HUDEP-2 (cell line): ENCODE data around the gene INHA.
A peak's percentile ranks its signal among the peaks of the same experiment; 100 is the strongest.

Experiments used
- DNase-seq, 76 experiments: peaks; one replicate each; lab custom pipeline; 2025; ENCODE audit not compliant: unreplicated experiment in 76 of 76; lab: John Stamatoyannopoulos, UW

The INHA gene

DNA sequence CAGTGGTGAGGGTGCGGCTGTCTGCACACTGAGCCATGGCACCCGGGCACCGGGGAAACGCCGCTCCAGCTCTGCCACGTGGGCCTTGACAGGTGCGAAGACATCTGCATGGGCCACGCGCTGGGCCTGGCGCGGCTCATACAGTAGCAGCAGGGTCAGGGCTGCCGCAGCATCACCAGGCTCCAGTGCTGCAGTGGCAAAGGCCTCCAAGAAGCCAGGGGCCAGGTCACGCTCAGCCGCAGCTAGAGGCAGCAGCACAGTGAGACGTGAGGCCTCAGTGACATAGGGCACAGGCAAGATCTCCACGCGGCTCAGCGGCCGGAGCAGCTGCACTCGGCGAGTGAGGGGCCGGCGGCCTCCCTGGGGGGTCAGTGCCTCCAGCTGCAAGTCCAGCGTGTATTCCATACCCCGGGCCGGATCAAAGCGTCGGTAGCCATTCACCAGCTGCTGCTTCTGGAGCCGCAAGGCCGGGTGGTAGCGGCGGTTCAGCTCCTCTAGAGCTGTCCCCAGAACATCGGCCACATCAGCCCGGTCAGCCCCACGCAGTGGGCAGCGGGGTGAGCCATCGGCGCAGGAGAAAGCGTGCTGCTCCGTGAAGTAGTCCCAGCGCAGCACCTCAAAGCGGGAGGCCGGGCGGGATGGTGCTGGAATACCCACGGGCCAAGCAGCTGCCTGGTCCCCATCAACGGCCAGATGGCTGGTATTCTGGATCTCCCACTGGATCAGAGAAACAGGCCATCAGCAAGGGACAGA lies 32.0 kb upstream of the INHA start:
- no peak for DNase-seq

DNA sequence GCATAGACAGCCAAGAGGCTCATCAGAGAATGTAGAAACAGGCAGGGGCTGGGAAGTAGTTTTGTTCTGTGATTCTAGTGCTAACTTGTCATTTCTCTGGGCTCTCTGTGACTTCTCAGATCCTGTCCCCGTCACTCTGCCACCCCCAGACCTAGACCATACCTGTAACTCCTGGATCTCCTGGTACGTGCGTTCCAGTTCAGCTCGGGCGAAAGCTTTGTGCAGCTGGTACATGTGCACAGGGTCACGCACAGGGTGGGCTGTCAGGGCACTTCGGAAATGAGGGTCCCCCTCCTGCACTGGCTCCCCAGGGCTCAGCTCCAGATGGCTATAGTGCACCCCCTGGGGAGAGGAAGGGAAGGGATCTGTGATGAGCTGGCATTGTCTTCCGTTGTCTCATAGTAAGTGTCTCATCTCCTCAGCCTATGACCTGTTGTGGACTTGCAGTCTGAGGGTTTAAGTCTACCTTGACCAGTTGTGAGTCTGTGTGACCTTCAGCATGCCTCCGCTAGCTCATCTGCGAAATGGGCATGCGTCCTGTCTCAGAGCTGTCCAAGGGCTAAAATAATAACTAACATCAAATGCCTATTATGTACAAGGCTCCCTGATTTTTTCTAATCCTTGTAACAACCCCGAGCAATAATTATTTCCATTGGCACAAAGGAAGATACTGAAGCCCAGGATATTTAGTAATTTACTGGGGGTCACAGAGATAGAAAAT lies 31.2 kb upstream of the INHA start:
- no peak for DNase-seq

DNA sequence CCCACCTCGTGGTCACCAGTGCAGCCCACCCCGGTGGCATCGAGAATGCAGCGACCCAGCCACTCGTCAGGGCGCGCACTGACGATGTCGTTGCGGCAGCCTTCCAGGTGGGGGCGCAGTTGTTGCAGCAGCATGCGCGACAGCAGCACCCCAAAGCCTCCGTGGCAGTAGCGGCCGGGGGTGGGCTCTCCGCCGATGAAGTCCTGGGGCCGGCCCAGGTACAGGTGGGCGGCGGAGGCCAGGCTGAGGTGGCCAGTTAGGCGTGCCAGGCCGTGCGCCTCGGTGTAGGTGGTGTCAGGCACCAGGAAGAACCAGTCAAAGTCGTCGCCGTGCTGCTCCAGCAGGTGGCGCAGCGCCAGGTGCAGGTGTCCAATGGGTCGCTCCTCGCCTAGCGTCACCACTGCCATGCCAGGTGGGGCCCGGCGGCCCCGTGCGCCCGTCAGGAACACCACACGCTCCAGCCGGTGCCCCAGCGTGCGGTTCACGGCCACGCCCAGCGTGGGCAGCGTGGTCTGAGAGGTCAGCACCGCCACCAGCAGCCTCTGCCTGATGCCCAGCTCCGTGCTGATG lies 30.4 kb upstream of the INHA start:
- peak in 72 of 76 experiments; percentile 13 to 96 (median 73) for DNase-seq

DNA sequence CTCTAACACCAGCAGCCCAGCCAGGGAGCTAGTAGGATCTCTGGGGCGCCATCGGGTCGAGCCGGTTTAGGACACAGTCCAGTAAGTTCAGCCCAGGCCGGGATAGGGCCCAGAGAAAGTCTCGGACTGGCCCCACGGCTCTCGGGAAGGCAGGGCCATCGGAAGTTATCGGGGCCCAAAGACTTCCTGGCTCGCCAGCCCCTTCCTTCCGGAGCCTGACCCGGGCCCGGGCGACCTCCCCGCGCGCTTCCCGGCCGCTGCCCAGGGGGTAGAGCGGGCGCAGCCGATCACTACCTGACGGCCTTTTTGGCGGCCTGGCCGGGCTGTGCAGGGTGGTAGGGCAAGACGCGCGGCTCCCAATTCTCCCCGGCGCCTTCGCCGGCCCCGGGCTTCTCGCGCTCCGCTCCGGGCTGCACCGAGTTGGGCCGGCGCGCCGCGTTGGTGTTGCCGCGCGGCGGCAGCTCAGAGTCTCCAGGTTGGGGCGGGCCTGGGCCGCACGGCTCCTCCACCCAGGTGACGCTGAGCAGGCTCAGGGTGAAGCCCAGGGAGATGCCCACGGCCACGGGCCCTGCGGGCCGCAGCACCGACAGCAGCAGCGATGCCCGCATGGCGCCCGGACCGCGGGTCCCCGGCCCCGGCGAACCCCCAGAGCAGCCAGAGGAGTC lies 29.0 kb upstream of the INHA start:
- DNase-seq: peak in 8 of 76 experiments; percentile 32 to 59 (median 46)

DNA sequence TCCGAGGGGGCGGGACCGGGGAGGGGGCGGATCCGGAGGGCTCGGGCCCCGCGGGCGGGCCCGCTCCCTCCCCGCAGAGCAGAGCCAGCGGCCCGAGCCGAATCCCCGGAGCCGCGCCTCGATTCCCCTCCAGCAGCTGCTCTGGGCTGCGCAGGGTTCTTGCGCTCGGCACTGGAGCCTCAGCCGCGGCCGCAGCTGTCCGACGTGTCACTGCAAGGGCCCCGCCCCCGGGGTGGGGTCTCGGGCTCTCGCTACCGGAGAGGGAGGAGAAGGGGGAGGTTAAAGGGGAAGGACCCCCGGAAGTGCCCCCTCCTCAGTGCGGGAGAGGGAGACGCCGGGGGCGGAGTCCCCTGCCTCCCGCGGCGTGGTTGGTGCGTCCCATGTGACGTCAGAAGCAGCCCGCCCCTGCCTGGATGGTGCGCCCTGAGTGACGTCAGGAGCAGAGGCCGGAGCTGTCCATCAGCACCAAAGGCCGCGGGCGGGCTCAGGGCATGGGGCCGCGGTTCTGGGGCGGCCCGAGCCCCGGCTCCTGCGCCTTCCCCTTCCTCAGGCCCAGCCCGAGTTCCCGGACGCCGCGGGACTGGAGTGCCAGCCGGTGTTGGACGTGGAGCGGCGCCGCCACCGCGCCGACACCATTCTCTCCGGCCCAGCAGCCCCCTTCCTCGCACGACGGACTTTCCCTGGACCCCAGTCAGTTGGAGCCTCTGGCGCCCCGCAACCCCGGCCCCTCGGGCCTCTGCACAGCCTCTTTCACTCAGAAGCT lies 28.3 kb upstream of the INHA start, which contains the start of the genes CHPF and TMEM198:
Gene CHPF, minus strand, starts transcription at position 214 of the 763 bp plus-strand sequence. CDS start 271 bp downstream, outside the sequence.
Gene TMEM198, plus strand, starts transcription at position 433 of the 763 bp plus-strand sequence. CDS start 700 bp downstream, outside the sequence.
- peak; percentile 26 to 96 (median 89) for DNase-seq

DNA sequence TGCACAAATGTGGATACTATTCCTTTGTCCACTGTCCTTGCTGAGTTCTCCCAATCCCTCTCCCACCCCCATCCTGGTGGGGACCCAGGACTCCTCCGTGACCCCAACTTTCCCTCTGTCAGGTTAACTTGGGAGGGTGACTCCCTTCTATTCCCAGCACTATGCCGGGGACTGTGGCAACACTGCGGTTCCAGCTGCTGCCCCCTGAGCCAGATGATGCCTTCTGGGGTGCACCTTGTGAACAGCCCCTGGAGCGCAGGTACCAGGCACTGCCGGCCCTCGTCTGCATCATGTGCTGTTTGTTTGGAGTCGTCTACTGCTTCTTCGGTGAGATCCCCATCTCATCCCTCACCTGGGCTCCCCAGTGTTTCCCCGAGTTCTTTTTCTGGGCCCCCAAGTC lies 27.5 kb upstream of the INHA start:
- no peak for DNase-seq

DNA sequence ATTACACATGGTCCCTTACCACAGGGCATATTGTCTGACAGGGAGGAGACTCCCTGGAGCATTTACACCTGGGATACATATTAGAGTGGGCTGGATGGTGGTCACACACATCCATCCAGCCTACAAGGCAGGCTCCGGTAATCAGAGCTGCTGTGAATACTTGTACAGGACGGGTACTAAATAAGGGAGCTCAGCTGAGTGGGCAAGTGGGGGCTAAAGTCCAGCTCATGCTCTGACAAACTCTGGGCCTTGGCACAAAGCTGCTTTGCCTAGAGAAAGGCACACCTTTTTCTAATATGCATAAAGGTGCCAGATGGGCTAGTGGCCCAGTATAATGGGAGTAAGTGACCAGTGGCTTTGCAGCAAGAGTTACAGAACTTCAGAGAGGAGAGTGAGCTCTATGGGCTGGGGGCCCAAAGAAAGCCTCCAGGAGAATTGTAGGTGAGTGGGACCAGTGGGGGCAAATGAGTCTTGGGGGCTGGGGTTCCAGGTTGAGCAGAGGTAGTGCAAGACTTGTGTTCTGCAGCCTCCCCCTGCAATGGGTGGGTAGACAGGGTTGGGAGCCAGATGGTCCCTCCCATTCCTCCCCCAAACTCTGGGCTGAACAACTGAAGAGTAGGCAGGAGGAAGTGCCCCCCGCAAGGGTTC lies 26.7 kb upstream of the INHA start:
- no peak for DNase-seq

DNA sequence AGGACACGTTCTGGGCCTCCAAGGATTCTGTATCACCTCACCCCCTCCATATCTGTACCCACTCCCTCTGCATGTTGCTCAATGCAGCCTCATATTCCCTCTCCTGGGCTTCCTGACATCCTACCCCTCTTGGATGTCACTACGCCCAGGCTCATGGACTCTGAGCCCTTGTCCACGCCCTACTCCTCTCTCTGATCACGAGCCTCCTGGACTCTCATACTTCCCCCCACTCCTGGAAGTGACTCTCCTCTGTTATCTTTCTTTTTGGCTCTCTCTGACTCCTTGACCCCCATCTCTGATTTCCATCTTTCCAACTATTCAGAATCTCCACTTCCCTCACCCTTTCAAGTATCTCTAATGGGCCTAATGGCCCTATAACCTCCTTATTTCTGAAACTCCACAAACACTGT lies 26.2 kb upstream of the INHA start:
- no peak for DNase-seq

DNA sequence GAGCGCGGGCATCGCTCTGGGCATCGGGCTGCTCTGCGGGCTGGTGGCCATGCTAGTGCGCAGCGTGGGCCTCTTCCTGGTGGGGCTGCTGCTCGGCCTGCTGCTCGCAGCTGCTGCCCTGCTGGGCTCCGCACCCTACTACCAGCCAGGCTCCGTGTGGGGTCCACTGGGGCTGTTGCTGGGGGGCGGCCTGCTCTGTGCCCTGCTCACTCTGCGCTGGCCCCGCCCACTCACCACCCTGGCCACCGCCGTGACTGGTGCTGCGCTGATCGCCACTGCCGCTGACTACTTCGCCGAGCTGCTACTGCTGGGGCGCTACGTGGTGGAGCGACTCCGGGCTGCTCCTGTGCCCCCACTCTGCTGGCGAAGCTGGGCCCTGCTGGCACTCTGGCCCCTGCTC lies 24.5 kb upstream of the INHA start:
- no peak for DNase-seq

DNA sequence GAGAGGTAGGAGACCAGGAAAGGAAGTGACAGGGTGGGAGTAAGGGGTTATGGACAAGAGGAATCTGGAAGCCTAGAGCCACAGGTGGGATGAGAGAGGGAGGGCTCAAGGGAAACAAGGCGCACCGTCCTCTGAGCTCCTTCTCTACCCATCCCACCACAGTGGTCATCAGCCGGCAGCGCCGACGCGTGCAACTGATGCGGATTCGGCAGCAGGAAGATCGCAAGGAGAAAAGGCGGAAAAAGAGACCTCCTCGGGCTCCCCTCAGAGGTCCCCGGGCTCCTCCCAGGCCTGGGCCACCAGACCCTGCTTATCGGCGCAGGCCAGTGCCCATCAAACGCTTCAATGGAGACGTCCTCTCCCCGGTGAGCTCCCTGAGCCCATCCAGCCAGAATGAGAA lies 23.1 kb upstream of the INHA start:
- DNase-seq: no peak

DNA sequence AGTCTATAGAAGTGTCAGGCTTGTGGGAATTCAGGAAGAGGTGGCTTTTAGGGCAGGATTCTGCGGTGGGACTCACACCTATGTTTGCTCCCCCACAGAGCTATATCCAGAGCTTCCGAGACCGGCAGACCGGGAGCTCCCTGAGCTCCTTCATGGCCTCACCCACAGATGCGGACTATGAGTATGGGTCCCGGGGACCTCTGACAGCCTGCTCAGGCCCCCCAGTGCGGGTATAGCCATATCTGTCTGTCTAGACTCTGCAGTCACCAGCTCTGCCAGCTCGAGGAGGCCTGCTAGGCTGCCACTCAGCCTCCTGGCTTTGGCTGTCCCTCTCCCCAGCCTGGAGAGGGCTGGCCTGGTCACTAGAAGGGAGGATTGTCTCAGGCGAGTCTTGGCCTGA lies 22.5 kb upstream of the INHA start:
- peak in 1 of 76 experiments; percentile 3 for DNase-seq

DNA sequence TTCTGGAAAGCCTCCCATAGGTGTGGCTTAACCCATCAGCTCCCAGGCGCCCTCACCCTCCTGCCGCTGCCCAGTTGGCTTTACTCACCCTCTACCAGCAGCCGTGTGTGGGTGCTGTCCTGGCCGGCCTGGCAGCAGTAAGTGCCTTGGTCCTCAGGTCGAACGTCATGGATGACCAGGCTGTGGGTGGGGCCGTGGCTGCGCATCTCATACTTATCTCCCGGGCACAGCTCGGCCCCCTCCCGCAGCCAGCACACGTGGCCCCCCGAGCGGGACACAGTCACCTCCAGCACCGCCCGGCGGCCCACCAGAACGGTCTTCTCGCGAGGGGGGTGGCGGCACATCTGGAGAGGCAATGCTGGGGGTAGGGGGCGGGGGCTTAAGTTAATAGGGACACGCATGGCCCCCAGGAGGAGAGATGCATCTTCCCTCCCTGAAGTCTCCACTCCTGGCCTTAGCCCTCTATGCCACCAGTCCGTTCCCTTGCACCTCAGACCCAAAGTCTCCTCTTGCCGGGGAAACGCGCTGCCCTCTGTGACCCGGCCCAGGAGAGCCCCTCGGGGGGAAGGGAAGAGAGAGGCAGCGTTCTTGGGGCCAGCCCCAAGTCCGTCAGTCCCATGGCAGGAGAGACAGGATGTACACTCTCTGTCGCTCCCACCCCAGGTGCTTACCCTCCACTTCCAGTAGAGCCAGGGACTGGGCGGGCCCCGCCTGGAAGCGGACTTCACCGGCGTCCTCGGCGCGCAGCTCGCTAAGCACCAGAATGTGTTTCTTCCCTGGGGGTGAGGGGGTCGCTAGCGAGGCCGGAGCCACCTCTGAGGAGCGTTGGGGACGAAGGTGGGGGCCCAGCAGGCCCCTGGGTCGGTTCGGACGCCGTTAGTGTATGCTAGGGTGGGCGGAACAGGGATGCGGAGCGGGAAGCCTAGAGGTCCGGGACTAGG lies 20.4 kb upstream of the INHA start:
- DNase-seq: peak in 39 of 76 experiments; percentile 2 to 58 (median 27)

DNA sequence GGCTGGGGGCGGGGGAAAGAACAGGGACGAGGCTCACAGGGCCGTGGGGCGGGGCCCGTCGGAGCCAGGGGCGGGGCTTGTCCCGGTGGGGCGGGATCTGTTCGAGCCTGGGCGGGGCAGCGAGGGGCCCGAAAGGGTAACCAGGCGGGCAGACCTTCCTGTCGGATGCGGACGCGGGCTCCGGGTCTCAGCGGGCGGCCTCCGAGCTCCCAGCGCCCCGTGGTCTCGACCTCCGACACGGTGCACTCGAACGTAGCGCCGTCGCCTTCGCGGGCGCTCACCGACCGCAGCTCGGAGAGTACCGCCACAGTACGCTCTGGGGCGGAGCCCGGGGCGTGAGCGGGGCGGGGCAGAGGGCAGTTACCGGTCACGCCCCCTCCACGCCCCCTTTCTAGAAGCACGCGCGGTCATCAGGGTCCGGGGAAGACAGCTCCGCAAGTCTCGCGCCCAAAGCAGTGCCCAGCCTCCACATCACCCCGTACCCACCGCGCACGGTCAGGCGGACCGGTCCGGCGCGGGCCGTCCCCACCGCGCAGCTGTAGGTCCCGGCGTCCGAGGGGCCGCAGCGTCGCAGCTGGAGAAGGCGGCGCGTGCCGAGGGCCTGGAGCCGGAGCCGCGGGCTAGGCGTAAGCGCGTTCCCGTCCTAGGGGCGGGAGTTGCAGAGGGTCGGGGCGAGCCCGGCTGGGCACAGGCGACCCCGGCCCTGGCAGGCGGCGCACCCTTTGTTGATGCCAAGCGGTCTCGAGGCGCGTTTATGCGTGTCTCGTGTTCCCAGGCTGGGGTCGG lies 19.5 kb upstream of the INHA start:
- peak in 68 of 76 experiments; percentile 7 to 90 (median 63) for DNase-seq

DNA sequence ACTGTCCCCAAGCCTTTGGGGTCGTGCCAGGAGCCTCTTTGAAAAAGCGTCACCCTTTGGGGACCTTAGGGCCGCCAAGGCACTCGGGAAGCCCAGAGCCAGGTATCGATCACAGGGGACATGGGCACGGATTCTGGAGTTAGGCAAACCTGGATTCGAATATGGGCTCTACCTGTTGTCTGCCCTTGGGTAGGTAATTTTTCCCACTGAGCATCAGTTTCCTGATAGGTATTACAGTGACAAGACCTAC lies 19.0 kb upstream of the INHA start:
- no peak for DNase-seq

DNA sequence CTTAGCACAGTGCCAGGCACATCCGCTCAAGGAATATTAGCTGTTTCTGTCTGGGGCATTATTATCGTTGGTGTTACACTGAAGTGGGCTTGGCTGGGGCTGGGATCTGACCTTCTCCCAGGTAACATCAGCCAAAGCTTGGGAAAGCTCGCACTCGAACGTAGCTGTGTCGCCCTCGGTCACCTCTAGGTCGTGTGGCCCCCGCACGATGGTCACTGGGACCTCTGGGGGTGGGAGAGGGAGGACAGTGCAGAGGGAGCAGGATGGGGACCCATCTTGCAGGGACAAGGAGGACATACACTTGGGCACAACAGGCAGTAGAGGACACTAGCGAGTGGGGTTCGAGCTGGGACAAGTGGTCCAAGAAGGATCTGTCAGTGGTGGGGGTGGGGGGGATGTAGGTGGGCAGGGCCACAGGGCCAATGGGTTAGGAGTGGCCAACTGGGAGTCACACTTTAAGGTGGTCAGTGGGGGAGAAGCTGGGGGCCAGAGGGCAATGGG lies 18.6 kb upstream of the INHA start:
- DNase-seq: no peak

DNA sequence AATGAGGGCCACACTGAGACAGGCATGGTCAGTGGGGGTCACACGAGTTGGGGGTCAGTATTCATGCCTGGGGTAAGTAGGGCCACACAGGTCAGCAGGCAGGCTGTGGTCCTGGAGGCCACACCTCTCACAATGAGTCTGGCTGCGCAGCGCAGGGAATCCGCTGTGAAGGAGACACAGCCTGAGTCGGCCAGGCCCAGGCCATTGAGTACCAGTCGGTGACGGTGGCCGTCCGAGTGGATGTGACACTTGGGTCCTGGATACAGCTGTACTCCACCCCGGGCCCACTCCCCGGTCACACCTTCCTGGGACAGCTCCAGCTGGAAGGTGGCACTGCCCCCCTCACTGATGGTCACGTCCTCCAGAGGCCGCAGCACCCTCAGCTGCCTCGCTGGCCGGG lies 17.8 kb upstream of the INHA start:
- no peak for DNase-seq

DNA sequence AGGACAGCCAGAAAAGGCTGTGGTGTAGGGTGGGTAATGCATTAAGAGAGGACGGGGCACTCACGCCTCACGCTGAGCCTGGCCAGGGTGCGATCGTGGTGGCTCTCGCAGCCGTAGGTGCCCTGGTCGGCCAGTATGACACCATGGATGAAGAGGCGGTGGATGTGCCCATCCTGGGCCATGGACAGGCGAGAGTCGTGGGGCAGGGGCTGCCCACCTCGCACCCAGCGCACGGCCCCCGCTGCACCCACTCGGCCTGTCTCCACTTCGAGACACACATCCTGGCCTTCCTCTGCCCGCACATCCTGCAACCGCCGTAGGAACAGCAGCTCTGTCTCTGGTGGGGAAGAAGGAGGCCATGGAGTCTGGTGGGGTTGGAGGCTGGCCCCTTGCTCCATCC lies 16.2 kb upstream of the INHA start:
- no peak for DNase-seq

DNA sequence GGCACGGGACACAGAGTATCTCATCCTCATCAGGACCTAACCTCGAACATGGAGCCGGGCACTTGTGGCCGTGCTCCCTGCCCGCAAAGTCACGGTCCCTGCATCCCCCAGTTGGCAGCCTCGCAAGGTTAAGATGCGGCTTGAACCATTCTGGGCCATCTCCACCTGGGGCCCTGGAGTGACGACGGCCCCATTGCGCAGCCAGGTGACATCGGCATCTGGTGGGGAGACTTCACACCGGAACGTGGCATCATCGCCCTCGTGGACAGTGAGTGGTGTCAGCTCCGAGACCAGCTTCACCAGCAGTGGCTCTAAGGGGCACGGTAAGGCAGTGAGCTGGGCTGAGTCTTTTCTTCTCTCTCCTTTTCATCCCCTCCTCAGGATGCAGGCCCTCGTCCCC lies 15.7 kb upstream of the INHA start:
- no peak for DNase-seq
